Activated CD4-positive, alpha-beta T cell treated with anti-CD3 and anti-CD28 coated beads, Interleukin-2, amount 50 U/mL, for 4 hours (primary cell): ENCODE results near the gene CHD9.
A peak's percentile ranks its signal among the peaks of the same experiment; 100 is the strongest.
"Not testable (repeated sequence)": the region's sequence is repeated elsewhere in the genome, so short reads cannot be mapped to it uniquely, and the experiment has no call there.

Experiments
- DNase-seq, 2 experiments: peaks; one replicate each; pipeline ENCODE4 v3.0.0-alpha.2; 2020

The CHD9 gene

GRCh38 chr16:53047515-53047914, 7.3 kb upstream of the CHD9 start:
- not testable (repeated sequence) for DNase-seq

GRCh38 chr16:53048139-53048915, 6.5 kb upstream of the CHD9 start:
- no peak for DNase-seq

GRCh38 chr16:53051255-53051654, 3.5 kb upstream of the CHD9 start:
- not testable (repeated sequence) for DNase-seq

GRCh38 chr16:53052519-53053501, 2.0 kb upstream of the CHD9 start, which contains the start of gene CHD9NB:
Gene CHD9NB (minus strand): TSS chr16:53052897. CDS start chr16:53044158, 8,739 bp downstream.
- no peak for DNase-seq

GRCh38 chr16:53053967-53054669, 673 bp upstream of the CHD9 start:
- no peak for DNase-seq

- no peak for DNase-seq
Observed at GRCh38 chr16:53055541-53056391, 975 bp downstream of the CHD9 start.

- DNase-seq = no peak
Observed at GRCh38 chr16:53056392-53056881, 1.6 kb downstream of the CHD9 start.

- no peak for DNase-seq
Observed at GRCh38 chr16:53057658-53058057, 2.9 kb downstream of the CHD9 start.

- DNase-seq = no peak
Observed at GRCh38 chr16:53058441-53058840, 3.6 kb downstream of the CHD9 start.

GRCh38 chr16:53058882-53059281, 4.1 kb downstream of the CHD9 start:
- DNase-seq = no peak

- DNase-seq = no peak
Observed at GRCh38 chr16:53059672-53060071, 4.9 kb downstream of the CHD9 start.

GRCh38 chr16:53061256-53061655, 6.5 kb downstream of the CHD9 start:
- no peak for DNase-seq

GRCh38 chr16:53061701-53062159, 6.9 kb downstream of the CHD9 start:
- DNase-seq = peak in 1 of 2 experiments; percentile 12

GRCh38 chr16:53064081-53064578, 9.3 kb downstream of the CHD9 start:
- DNase-seq = no peak

- DNase-seq = no peak
Observed at GRCh38 chr16:53065461-53066061, 10.8 kb downstream of the CHD9 start.

- DNase-seq = no peak
Observed at GRCh38 chr16:53067675-53068074, 12.9 kb downstream of the CHD9 start.

- no peak for DNase-seq
Observed at GRCh38 chr16:53068423-53068833, 13.6 kb downstream of the CHD9 start.

- no peak for DNase-seq
Observed at GRCh38 chr16:53069772-53070171, 15.0 kb downstream of the CHD9 start.

GRCh38 chr16:53071748-53072301, 17.0 kb downstream of the CHD9 start:
- DNase-seq = no peak

- DNase-seq = no peak
Observed at GRCh38 chr16:53073022-53073421, 18.2 kb downstream of the CHD9 start.

- DNase-seq = not testable (repeated sequence)
Observed at GRCh38 chr16:53074296-53074695, 19.5 kb downstream of the CHD9 start.
